Stimulated activated CD4-positive, alpha-beta T cell treated with anti-CD3 and anti-CD28 coated beads, TNF-alpha, amount 100 ng/mL, for 4 hours (primary cell): ENCODE results near the gene STEAP2.

Experiments used
- DNase-seq, 3 experiments: peaks; one replicate each; pipeline ENCODE4 v3.0.0-alpha.2; 2020; ENCODE audit warnings: low read depth in 3 of 3

STEAP2 gene

GRCh38 chr7:90270431-90271178 is 59.1 kb downstream of the STEAP2 start:
- DNase-seq, result no peak

- DNase-seq, result no peak
These were observed 60.2 kb downstream of the STEAP2 start for GRCh38 chr7:90271753-90272152.

- DNase-seq, result no peak
These were observed 60.7 kb downstream of the STEAP2 start for GRCh38 chr7:90272242-90272641.

- no peak for DNase-seq
These were observed 62.6 kb downstream of the STEAP2 start for GRCh38 chr7:90274161-90274560.

GRCh38 chr7:90276033-90276728 is 64.6 kb downstream of the STEAP2 start:
- DNase-seq, result no peak
